Activated gamma-delta T cell (primary cell): ENCODE measurements around the gene LRRC8C.
"Not testable (repeated sequence)": the region's sequence is repeated elsewhere in the genome, so short reads cannot be mapped to it uniquely, and the experiment has no call there.

Source experiments
- DNase-seq: peaks from one replicate; lab custom pipeline; 2025; lab: John Stamatoyannopoulos, UW

LRRC8C gene

GRCh38 chr1:89704014-89704413 lies 71.1 kb downstream of the LRRC8C start:
- no peak for DNase-seq

- not testable (repeated sequence) for DNase-seq
Observed at GRCh38 chr1:89704885-89705284, 72.0 kb downstream of the LRRC8C start.

- no peak for DNase-seq
Observed at GRCh38 chr1:89705901-89706699, 73.2 kb downstream of the LRRC8C start.

DNA sequence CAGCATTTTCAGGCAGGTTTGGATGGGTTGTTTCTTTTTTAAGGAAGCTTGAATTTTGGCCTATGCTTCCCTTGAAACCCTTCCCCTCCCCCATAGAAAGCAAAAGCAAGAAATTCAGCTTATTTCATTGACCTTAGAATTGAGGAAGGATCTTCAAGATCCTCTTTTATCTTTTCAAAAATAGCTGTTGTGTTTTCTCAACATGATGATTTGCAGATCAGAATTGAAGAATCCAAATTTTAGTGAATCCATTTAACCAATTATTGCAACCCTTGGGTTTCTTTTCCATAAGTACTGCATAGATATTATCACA lies 73.7 kb downstream of the LRRC8C start:
- no peak for DNase-seq

DNA sequence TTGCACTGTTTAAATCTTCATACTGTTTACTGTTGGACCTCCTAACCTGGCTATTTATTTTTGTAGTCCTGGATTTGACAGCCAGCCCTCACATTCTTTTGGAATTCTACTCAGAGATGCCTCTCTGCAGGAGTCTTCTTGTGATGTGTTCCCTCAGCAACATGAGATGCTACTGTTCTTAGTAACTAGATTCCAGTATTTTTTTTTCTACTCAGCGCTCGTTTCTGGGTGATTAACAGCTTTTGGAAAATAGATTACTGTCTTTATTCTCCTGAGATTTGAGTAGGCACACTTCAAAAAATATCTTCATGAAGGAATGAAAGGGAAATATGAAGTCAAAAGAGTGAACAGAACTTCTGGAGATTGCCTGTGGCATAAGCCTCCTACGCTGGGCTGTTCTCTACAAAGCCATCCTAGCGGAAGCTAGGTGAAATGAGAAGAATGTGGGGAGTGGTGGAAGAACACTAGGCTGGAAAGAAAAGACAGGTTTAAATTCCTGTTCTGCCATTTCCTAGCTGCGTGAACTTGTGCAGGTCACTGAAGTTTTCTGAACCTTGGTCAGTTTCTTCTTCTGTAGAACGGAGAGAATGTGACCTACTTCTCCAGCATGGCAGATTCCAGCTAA lies 75.9 kb downstream of the LRRC8C start:
- DNase-seq: no peak

DNA sequence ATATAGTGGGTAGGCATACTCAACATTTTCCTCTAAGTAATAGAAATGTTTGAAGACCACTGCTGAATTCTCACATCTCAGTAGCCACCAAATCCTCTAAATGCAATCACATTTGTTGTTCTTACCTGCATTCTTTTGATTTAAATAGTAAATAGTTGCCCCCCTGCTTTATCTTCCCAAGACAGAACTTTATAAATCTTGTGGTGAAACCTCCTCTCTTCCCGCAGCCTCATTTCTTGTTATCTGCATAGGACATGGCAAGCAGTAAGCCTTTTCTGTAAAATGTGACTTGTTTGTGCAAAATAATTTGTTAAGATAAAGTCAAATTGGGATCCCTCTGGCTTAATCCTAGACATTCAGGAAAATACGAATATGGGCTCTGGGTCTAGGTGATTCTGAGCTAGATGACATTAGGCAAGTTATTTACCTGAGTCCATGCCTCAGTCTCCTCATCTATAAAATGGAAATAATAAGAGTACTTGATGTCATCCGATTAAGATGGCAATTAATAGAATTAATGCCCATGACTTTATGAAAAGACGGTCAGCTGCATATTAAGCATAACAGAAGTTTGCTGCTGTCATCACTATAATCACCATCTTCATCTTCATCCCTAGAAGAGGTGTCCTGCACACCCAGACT lies 77.7 kb downstream of the LRRC8C start:
- DNase-seq: no peak

- DNase-seq: no peak
Observed at GRCh38 chr1:89711140-89711778, 78.3 kb downstream of the LRRC8C start.

DNA sequence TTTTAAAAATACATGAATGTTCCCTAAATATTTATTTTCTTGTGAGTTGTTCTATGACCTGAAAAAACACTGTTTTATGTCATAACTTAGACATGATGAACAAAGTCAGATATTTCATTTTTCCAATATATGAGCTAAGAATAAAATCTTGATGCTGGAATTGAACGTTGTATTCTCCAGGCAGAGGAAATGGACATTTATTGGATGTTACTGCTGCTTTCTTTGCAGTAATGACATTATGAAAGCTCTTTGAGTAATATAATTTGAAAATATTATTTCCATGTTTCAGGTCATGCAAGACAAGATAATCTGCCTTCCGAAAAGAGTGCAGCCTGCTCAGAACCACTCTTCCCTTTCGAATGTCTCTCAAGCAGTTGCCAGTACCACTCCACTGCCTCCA lies 79.5 kb downstream of the LRRC8C start:
- no peak for DNase-seq

DNA sequence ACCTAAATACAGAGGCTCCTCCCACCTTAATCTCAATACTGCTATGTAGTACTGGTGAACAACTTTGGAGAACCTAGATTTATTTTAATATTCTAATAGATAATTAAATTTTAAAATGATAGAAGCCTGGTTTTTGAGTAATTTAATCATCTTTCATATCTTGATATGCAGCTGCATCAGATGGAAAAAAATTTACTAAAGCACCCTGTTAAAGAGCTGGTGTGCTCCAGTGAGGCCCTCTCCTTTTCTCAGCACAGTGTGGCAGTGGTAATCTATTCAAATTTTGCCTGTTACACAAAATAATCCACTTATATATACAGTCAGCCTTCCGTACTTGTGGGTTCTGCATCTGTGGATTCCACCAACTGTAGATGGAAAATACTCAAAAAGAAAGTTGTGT lies 82.8 kb downstream of the LRRC8C start:
- no peak for DNase-seq

- DNase-seq: no peak
Observed at GRCh38 chr1:89719502-89720306, 86.8 kb downstream of the LRRC8C start.

DNA sequence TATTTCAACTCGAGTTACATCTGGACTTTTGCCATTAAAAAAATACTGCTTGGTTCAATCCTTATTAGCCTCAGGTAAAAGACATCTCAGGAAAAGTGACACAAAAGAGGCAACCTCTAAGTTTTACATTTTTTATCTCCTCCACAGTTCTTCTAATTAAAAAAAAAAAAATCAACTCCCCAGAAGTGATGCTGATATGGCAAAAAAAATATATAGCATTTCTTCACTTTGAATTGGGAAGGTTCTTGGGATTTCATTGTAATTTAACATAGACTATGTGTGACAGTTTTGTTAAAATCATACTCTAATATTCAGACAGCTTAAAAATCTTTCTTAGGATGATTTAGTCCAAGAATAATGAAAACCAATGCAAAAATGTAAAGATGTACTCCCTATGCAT lies 87.9 kb downstream of the LRRC8C start:
- DNase-seq: no peak

- DNase-seq: no peak
Observed at GRCh38 chr1:89721351-89721750, 88.4 kb downstream of the LRRC8C start.

DNA sequence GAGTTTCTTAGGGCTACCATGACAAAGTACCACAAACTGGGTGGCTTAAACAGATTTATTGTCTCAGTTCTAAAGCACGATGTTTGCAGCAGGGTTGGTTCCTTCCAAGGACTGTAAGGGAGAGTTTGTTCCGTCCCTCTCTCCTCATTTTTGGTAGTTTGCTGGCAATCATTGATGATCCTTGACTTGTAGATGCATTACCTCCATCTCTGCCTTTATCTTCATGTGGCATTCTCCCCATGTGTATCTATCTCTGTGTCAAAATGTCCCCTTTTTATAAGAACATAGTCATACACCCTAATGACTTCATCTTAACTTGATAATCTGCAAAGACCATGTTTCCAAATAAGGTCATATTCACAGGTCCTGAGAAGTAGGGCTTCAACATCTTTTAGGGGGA lies 90.2 kb downstream of the LRRC8C start:
- no peak for DNase-seq

- DNase-seq: no peak
Observed at GRCh38 chr1:89723863-89724262, 90.9 kb downstream of the LRRC8C start.

DNA sequence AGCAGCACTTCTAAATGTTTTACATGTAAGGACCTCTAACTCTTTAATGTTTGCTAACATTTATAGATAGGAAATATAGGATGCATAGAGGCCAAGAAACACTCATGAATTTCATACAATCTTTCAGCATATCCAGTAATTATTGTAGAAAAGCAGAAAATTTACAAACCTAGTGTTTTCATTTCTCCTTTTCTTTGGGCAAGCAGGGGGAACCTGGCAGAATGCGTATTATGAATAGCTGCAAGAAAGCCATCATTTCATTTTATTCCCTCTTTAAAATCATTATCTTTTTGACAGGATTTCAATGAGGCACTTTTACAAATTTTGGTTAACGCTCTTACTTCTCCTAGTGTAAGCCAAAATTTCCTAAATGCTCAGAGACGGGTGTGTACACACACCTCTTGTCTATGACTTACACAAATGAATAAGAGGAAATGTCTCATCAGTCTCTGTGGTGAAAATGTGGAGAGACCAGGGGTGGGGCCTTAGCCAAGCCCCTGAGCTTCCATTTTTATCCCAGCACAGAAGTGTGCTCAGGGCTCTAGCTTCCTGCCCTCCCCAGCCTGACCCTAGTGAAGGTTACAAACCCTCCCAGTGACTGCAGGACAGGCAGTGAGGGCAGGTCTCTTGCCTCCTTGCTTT lies 91.6 kb downstream of the LRRC8C start:
- DNase-seq: no peak

DNA sequence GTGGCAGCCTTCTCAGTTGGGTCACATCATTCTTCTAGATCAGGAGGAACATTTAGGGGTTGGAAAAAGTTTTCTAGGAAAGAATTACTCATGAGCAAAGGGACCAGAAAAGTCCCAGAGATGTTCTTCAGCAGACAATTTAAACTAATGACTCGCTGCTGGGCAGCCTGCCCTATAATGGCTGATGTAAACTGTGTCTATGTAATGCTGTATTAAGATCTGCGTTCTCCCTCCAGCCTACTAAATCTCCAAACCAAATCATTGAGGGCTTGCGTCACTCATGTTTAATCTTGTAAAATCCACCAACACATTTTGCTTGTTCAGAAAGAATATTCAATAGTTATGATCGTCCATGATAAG lies 92.1 kb downstream of the LRRC8C start:
- no peak for DNase-seq

GRCh38 chr1:89725631-89726030 lies 92.7 kb downstream of the LRRC8C start:
- DNase-seq: no peak

DNA sequence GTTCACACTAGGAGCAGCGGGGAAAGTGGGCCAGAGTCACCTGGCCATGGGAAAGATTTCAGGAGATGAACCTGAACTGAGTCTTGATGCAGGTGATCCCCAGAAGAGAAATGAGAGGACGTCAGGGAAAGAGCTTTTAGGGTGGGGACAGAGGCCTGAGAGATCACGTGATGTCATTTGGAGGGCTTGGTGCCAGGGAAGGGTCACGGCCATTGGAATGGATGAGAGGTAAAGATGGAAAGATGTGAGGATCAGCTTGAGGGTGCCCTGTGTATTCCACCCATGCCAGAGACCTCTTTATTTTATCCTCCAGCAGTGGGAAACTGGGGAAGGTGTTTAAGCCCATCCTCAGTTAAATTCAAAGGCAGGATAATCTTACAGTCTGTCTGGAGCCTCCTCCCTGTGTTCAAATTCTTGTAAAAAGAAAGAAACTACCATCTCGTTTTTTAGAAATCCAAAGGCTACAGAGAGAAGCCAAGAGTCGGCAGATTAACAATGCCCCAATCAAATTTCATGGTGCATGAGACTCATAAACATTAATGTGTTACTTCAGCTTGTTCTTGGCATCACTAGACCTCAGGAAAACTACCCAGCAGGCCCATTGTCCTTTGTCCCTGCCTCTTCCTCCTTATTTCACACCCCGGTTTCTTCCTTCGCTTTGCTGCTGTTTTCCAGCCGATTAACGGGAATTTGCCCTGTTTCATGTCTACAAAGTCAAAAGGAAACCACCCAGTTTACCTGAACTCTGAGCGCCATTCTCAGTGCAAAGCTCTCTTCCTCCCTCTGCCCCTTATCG lies 94.8 kb downstream of the LRRC8C start:
- DNase-seq: no peak

DNA sequence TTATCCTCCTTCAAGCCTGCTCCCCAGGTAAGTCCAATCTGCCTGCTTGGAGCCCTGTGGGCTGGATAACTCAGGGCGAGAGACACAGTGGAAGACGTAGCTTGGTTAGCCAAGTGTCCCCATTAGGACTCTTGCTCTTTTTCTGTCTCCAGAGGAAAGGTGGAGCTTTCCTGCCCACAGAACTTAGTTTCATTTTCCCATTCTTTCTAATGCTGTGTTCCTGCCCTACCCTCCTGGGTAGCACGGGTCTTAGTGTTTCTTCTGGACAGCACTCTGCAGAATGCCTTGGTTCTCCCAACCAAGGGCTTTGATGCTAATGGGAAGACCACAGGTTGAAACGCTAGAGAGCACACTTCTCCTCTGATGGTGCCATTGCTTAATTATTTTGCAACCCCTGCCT lies 95.5 kb downstream of the LRRC8C start:
- no peak for DNase-seq

- DNase-seq: no peak
Observed at GRCh38 chr1:89732206-89732605, 99.3 kb downstream of the LRRC8C start.
